Measurements from ENCODE around the gene TSHZ1. TPM values are rescaled to one million over a fixed set of nuclear protein-coding genes. Genes with fewer than 3 reads are reported as not detected.

The TSHZ1 gene
- total RNA-seq, 1 donor: 10.5 TPM

DNA sequence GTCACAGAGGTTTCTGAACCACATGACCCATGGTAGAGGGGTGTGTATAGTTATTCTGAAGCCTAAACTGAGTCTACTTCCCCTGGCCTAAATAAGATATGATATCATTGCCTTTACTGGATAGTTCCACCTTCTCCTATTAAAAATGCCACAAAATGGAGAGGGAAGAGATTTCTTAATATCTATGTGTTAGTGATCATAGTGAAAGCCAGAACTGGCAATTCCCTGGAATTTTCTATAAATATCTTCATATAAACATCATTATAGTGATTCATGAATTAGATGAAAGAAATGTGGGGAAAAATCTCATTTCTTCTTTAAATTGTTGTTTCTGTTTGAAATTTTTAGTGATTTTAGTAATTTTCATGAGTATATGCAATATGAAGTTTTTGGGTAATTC, 45.8 kb downstream of the TSHZ1 start:
- H3K4me2 ChIP-seq (ENCODE audit: insufficient read depth, low read length): no peak overlapping the region
- peaks cover 31% of the 10 kb centered on the region for H3K79me2 ChIP-seq (ENCODE audit: insufficient read depth, low read length)
- DNase-seq (ENCODE audit: insufficient read length, low spot score, missing footprints): no peak
- no peaks in the 10 kb centered on the region for H3K27me3 ChIP-seq (ENCODE audit: insufficient read depth, low read length)
- TF ChIP-seq, protein P1, sequence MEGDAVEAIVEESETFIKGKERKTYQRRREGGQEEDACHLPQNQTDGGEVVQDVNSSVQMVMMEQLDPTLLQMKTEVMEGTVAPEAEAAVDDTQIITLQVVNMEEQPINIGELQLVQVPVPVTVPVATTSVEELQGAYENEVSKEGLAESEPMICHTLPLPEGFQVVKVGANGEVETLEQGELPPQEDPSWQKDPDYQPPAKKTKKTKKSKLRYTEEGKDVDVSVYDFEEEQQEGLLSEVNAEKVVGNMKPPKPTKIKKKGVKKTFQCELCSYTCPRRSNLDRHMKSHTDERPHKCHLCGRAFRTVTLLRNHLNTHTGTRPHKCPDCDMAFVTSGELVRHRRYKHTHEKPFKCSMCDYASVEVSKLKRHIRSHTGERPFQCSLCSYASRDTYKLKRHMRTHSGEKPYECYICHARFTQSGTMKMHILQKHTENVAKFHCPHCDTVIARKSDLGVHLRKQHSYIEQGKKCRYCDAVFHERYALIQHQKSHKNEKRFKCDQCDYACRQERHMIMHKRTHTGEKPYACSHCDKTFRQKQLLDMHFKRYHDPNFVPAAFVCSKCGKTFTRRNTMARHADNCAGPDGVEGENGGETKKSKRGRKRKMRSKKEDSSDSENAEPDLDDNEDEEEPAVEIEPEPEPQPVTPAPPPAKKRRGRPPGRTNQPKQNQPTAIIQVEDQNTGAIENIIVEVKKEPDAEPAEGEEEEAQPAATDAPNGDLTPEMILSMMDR (IDR thresholded peaks at IDR 0.05; ENCODE audit: extremely low read depth, low read depth, low read length): no peak
- H3K36me3 ChIP-seq (ENCODE audit: insufficient read depth, low read length): no peaks in the 10 kb centered on the region
- H4K20me1 ChIP-seq (ENCODE audit: insufficient read depth, low read length): no peaks in the 10 kb centered on the region
- H3K4me1 ChIP-seq (ENCODE audit: insufficient read depth, low read length): peaks cover 20% of the 10 kb centered on the region
- no peak overlapping the region for H3K27ac ChIP-seq (ENCODE audit: low read depth, low read length)
- H2AFZ ChIP-seq (ENCODE audit: low read length): no peak overlapping the region
- no peak overlapping the region for H3K4me3 ChIP-seq (ENCODE audit: insufficient read depth, low read length)
- no peaks in the 10 kb centered on the region for H3K9me3 ChIP-seq (ENCODE audit: low read depth, low read length)

DNA sequence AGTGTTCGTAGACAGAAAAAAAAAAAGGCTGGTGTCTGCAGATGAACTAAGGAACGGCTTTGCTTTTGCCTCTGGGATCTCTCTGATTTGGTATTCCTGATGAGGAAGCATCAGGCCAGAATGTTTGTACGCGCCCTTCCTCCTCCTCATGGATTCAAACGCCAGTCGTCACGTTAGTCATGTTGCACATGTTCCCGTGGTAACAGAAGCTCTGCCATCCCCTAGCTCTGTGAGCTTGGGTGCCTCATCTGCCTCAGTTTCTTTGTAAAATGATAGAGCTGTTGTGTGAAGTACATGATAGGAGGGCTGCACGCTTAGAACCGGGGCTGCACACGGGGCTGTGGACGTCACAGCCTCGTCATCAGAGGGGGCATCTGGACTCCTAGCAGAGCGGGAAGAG, 47.0 kb downstream of the TSHZ1 start:
- no peak for DNase-seq (ENCODE audit: insufficient read length, low spot score, missing footprints)
- Histone ChIP-seq H3K4me2 (ENCODE audit: insufficient read depth, low read length) (no peak overlapping the region), H3K9me3 (ENCODE audit: low read depth, low read length) (no peaks in the 10 kb centered on the region), H3K27me3 (ENCODE audit: insufficient read depth, low read length) (no peaks in the 10 kb centered on the region), H3K36me3 (ENCODE audit: insufficient read depth, low read length) (no peaks in the 10 kb centered on the region), H3K4me1 (ENCODE audit: insufficient read depth, low read length) (peaks cover 17% of the 10 kb centered on the region), H3K79me2 (ENCODE audit: insufficient read depth, low read length) (peaks cover 25% of the 10 kb centered on the region), H3K27ac (ENCODE audit: low read depth, low read length) (no peak overlapping the region), H4K20me1 (ENCODE audit: insufficient read depth, low read length) (no peaks in the 10 kb centered on the region), H2AFZ (ENCODE audit: low read length) (no peak overlapping the region), H3K4me3 (ENCODE audit: insufficient read depth, low read length) (no peak overlapping the region)
- TF ChIP-seq, protein P1 (IDR thresholded peaks at IDR 0.05; ENCODE audit: extremely low read depth, low read depth, low read length): no peak

DNA sequence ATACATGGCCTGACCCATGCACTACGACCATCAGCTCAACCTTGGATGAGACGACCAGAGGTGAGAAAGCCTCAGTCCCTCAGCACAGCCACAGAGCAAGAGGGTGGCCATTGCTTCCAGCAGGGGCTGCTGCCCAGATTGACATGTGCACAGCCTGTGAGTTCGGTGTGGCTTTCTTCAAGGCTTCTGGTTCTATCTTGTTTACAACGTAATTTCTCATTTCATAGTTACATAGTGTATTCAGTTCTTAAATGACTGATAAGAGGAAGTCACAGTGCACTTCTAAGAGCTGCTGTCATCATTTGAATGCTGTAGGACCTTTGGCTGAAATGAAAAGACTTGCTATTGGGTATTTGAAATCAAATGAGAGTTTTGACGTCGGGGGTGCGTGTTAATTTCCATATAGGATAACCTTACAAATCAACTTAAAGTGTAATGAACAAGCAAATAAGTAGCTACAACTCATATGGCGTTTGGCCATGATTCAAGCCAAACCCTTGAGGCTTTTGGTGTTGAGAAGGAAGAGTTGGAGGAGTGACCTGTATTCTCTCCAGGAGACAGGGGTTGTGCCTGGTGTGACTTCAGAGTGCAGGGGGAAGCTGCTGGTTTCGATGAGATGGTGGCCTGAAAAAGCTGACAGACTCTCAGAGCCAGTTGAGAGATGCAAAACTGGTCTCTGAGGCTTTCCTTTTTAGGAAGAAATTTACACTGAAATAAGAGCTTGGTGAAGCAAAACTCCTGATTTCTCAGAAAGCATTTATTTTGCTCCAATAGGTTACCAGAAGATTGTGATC, 51.0 kb downstream of the TSHZ1 start:
- TF ChIP-seq, protein P1 (IDR thresholded peaks at IDR 0.05; ENCODE audit: extremely low read depth, low read depth, low read length): no peak

DNA sequence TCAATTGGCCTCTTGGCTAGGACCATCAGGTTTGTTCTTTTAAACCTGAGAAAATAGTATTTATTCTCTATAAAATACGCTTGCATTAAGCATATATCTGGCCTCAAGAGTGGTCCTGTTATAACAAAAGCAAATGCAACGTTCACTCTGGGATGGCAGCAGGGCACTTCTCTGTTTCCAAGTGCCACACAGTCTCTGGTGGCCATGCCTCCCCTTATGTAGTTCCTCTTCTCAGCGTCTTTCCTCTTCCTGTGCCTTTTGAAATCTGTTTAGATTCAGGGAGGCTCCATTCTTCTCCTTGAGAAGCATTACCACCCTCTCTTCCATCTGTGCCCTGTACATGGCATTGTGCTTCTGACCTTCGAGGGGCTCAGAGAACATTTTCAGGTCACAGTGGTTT, 51.9 kb downstream of the TSHZ1 start:
- TF ChIP-seq, protein P1 (IDR thresholded peaks at IDR 0.05; ENCODE audit: extremely low read depth, low read depth, low read length): no peak
- Histone ChIP-seq H4K20me1 (ENCODE audit: insufficient read depth, low read length) (no peaks in the 10 kb centered on the region), H2AFZ (ENCODE audit: low read length) (no peak overlapping the region), H3K27me3 (ENCODE audit: insufficient read depth, low read length) (no peaks in the 10 kb centered on the region), H3K4me1 (ENCODE audit: insufficient read depth, low read length) (no peaks in the 10 kb centered on the region), H3K9me3 (ENCODE audit: low read depth, low read length) (no peaks in the 10 kb centered on the region), H3K27ac (ENCODE audit: low read depth, low read length) (no peak overlapping the region), H3K4me2 (ENCODE audit: insufficient read depth, low read length) (no peak overlapping the region), H3K4me3 (ENCODE audit: insufficient read depth, low read length) (no peak overlapping the region), H3K36me3 (ENCODE audit: insufficient read depth, low read length) (no peaks in the 10 kb centered on the region), H3K79me2 (ENCODE audit: insufficient read depth, low read length) (peaks cover 7% of the 10 kb centered on the region)
- no peak for DNase-seq (ENCODE audit: insufficient read length, low spot score, missing footprints)

More for the DNA sequence above, 51.0 kb downstream of the TSHZ1 start:
- Histone ChIP-seq H3K4me3 (ENCODE audit: insufficient read depth, low read length) (no peak overlapping the region), H3K4me2 (ENCODE audit: insufficient read depth, low read length) (no peak overlapping the region), H2AFZ (ENCODE audit: low read length) (no peak overlapping the region), H3K79me2 (ENCODE audit: insufficient read depth, low read length) (peaks cover 7% of the 10 kb centered on the region), H3K36me3 (ENCODE audit: insufficient read depth, low read length) (no peaks in the 10 kb centered on the region), H3K27ac (ENCODE audit: low read depth, low read length) (no peak overlapping the region), H3K4me1 (ENCODE audit: insufficient read depth, low read length) (peaks cover 2% of the 10 kb centered on the region), H3K27me3 (ENCODE audit: insufficient read depth, low read length) (no peaks in the 10 kb centered on the region), H4K20me1 (ENCODE audit: insufficient read depth, low read length) (no peaks in the 10 kb centered on the region), H3K9me3 (ENCODE audit: low read depth, low read length) (no peaks in the 10 kb centered on the region)
- no peak for DNase-seq (ENCODE audit: insufficient read length, low spot score, missing footprints)
